ENCODE measurements around the gene UFD1. TPM values are rescaled to one million over a fixed set of nuclear protein-coding genes. Genes with fewer than 3 reads are reported as not detected.

UFD1 gene
- total RNA-seq, 4 donors from 2014 or later, result 32.3 to 47.5 (median 40.3) TPM

DNA sequence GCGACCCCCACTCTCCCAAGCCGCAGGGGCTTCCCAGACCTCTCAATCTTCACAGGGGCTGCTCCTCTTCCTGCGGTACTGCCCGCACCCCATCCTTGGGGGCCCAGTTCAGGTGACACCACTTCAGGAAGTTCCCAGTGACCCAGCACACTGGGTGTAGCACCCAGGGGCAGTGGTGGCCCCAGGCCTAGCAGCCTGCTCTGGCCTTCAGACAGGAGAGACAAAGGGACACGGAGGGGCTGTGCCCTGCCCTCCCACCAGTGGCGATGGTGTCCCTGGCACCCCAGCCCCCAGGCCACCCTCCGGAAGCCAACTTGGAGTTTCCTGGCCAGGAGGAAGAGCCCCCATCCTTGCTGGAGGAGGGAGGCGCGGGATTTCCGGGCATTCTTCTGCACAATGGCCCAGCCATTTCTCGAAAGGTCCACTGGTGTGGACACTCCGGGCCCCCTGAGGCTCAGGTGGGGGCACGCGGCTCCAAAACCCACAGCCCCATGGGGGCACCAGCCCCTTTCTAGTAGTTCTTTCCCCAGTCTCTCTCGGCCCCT, 46.2 kb upstream of the UFD1 start:
- ATAC-seq (ENCODE audit: low FRiP score) (no peak), DNase-seq (ENCODE audit: low spot score) (no peak)
- TF ChIP-seq CTCF (IDR thresholded peaks at IDR 0.05), result no peak

GRCh38 chr22:19524170-19525115, 45.5 kb upstream of the UFD1 start, which contains the start of gene CLDN5:
Gene CLDN5 (minus strand): TSS chr22:19524410. CDS start chr22:19524255, 155 bp downstream.
- no peak for TF ChIP-seq CTCF (IDR thresholded peaks at IDR 0.05)
- DNase-seq (ENCODE audit: low spot score) (no peak), ATAC-seq (ENCODE audit: low FRiP score) (no peak)

DNA sequence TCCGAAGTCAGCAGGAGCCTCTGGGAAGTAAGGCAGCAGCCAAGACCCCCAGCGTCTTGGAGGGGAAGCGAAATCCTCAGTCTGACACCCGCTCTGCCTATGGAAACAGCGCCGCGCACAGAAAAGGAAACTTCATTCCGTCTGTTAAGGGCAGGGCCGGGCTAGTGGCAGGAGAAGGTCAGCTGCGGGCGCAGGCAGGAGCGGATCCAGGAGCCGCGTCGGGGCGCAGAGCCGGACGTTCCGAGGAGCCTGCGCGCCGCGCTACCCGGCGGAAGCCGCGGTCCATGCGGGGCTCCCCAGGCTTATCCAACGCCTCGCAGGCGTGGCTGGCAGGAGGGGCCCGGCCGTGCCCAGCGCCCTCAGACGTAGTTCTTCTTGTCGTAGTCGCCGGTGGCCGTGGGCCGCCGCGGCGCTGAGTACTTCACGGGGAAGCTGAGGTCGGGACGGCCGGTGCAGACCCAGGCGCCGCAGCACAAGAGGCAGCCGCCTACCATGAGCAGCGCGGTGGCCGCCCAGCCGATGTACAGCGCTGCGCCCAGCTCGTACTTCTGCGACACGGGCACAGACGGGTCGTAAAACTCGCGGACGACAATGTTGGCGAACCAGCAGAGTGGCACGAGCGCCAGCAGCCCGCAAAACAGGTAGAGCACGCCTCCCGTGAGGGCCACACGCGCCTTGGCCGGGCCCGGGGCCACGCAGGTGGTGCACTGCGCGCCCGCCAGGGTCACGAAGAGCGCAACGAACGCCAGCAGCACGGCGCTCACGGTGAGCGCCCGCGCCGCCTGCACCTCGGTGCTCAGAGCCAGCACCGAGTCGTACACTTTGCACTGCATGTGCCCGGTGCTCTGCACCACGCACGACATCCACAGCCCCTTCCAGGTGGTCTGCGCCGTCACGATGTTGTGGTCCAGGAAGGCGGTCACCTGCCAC, 44.5 kb upstream of the UFD1 start:
- DNase-seq (ENCODE audit: low spot score) (no peak), ATAC-seq (ENCODE audit: low FRiP score) (no peak)
- TF ChIP-seq CTCF (IDR thresholded peaks at IDR 0.05), result no peak

DNA sequence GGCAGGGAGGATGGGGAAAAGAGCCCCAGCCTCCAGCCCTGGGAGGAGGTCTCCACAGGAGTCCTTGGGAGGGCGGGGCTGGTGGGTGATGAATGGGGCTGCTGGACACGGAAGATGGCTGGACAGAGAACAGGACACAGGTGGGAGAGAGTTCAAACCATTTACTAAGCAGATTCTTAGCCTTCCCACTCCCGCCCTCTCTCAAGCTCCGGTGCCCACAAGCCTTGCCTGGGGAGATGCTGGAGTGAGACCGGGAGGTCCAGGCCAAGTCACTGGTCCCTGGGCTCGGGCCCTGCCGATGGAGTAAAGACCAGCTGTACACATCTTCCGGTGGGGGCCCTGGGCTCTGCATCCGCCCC, 43.9 kb upstream of the UFD1 start:
- no peak for TF ChIP-seq CTCF (IDR thresholded peaks at IDR 0.05)
- DNase-seq (ENCODE audit: low spot score), result no peak
- no peak for ATAC-seq (ENCODE audit: low FRiP score)

- ATAC-seq (ENCODE audit: low FRiP score), result no peak
- TF ChIP-seq CTCF (IDR thresholded peaks at IDR 0.05), result no peak
- no peak for DNase-seq (ENCODE audit: low spot score)
Observed at GRCh38 chr22:19522190-19522880, 43.3 kb upstream of the UFD1 start.

GRCh38 chr22:19520566-19521305, 41.7 kb upstream of the UFD1 start:
- ATAC-seq (ENCODE audit: low FRiP score) (no peak), DNase-seq (ENCODE audit: low spot score) (no peak)
- no peak for TF ChIP-seq CTCF (IDR thresholded peaks at IDR 0.05)

Measured in omental fat pad (tissue), 4 donors.